Measurements from ENCODE around the gene GPC5.

GPC5 gene

DNA sequence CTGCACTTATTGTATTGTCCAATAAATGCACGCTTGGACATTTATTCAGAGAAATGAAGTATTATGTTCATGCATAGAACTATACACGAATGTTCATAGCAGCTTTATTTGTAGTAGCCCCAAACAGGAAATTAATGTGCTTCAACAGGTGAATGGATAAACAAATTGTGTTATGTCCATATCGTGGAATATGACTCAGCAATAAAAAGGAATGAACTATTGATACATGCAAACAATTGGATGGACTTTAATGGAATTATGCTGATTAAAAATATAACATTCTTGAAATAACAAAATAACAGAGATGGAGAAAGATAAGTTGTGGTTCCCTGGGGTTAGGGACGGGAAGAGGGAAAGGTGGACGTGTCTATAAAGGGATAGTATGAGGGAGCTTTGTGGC, 65.9 kb downstream of the GPC5 start:
- DNase-seq: no peak

DNA sequence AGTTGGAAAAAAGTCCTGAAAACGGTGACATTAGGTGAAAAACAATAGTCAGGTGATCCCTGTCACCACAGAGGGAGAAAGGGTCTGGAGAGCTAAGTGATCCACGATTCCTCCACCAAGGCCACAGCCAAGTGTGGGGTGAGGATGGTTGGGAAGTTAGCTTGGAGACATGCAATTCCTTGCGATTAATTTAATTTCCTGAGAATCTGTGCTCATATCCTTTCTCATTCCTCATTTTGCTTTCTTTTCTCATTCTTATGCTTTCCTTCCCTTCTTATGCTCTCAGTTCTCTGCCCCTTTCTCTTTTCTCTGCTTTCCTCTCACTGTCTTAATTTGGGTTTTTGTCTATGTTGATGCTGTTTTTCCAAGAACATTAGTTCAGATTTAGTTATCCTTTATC, 68.8 kb downstream of the GPC5 start:
- DNase-seq: no peak

DNA sequence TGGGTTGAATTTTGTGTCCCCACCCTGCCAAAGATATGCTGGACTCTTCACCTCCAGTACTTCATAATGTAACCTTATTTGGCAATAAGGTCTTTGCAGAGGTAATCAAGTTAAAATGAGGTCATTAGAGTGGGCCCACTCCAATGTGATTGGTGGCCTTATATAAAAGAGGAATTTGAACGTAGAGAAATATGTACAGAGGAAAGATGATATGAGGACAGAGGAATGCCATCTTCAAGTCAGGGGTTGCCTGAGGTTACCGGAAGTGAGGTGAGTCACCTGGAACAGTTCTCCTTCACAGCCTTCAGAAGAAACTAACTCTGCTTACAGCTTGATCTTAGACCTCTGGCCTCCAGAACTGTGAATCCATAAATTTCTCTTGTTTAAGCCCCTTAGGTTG, 69.9 kb downstream of the GPC5 start:
- no peak for DNase-seq

DNA sequence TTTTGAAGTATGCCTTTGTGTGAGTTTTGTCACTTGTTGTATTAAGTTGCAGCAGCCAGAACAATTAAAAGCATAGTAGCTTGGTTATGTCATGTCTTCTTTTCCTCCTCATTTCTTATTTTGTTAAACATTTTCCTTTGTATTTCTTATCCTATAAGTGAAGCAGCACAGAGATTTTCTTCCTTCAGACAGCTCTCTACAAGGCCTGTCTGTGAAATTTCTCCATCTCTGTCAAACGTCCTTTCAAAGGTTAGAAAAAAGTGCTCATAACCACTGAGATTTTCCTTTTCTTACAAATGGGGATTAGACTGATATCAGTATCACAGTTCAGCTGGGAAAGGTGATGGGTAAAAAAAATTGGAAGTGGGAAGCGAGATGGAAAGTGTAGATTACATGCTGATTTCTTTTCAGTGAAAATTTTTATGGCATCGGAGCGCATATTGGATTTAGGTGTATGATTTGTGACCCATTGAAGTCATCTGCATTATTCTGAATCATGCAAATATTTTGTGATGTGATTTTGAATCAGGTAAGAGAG, 71.7 kb downstream of the GPC5 start:
- DNase-seq: no peak

- DNase-seq: no peak
Observed at GRCh38 chr13:91470681-91471080, 72.3 kb downstream of the GPC5 start.

DNA sequence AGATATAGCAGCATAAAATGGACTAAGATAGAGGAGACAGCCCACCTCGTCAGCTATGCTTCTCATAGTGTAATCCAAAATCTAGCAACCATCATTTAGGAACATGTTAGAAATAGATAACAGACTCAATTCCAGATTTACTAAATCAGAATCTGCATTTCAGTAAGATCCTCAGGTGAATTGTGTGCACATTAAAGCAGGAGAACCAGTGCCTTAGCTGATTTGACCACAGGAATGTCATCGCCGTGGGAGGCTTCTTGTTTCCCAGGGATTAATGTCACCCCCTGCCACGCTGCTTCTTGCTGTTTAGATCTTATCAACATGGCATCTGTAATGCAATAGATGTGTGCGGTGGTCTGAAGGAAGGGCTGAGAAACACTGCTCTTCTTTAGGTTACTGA, 84.0 kb downstream of the GPC5 start:
- no peak for DNase-seq

DNA sequence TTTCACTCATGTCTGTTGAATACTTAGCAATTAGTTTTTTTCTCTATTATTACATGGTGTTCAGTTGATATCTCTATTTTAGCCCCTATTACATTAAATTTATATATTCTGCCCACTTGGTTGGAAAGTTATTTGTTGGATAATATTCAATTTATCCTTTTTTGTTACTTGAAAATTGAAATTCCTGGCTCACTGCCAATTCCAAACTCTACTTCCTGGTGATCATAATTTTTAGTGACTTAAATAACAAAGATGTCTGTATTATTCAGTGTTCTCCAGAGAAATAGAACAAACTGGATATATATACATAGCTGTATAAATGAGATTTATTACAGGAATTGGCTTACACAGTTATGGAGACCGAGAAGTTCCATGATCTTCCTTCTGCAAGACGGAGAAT, 93.6 kb downstream of the GPC5 start:
- no peak for DNase-seq

DNA sequence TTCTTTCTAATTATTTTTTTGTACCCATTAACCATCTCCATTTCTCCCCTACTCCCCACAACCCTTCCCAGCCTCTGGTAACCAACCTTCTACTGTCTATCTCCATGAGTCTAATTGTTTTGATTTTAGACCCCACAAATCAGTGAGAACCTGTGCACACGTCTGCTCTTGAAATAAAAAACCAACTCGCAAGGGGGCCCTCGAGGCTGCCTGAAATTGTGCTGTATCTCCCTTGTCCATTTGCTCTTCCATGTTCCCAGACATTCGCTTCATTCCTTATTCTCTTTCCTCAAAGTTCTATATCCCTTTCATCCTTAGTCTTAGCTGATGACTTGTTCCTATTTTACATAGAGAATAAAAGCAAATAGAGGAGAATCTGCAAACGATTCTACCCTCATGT, 95.0 kb downstream of the GPC5 start:
- DNase-seq: no peak

DNA sequence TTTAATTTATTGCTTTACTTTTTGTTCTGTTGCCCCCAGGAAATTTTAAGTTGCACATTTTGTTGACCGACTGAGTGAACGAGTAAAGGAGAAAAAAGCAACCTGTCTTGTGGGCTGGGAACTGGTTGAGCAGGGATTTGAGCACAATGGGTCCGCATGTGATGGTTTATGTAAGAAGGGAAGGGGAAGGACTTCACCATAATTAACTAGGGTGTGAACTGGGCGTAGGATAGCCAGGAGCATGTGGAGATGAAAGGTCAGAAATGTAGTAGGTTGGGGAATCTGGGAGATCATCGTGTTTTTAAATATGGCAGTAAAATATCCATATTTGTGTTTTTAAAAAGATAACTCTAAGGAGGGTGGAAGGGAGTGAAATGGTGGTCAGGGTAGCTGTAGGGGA, 99.9 kb downstream of the GPC5 start:
- no peak for DNase-seq

DNA sequence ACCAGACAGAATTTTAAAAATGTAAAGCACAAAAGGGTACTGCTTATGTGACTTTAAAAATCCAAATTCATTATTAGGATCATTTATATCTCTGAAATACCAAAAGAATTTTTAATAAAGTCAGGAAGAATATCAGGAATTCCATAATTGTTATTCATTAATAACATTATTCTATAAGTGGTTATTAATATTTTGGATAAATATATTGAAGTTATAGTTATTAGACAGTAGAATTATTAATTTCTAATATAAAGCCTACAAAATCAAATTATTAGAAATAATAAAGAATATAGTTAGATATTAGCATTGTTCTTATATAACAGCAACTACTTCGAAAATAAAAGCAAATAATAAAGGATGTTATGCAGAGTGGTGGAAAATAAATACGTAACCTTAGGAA, 105.8 kb downstream of the GPC5 start:
- DNase-seq: no peak

DNA sequence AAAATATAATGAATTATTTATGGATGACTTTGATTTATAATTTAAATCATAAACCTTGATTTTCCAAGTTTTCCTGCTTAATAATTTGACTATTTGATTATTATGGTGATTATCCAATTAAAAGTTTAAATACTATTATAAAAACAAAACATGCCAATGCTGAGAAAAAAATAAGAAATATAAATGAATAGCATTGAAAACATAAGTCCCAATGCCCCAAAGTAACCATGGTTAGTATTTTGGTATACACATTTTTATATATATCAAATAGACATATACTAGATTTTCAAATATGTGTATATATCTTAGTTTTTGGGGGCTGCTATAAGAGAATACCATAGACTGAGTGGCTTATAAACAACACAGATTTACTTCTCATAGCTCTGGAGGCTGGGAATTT, 108.3 kb downstream of the GPC5 start:
- no peak for DNase-seq

DNA sequence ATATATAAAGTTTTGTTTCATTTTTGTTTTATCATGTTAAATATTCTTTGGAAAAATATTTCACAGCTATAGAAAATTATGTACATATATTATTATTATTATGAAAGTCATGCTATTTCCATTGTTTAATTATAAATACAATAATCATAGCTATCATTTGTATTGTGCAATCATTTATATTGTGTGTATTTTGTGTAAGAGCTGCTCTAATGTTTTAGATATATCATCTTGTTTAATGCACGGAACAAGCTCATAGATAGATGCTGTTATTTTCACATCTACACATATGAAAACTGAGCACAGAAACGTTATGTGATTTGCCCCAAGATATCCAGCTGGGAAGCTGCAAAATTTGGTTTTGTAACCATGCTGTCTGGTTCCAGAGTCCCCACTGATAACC, 111.6 kb downstream of the GPC5 start:
- DNase-seq: no peak

- DNase-seq: no peak
Observed at GRCh38 chr13:91513790-91514189, 115.4 kb downstream of the GPC5 start.

DNA sequence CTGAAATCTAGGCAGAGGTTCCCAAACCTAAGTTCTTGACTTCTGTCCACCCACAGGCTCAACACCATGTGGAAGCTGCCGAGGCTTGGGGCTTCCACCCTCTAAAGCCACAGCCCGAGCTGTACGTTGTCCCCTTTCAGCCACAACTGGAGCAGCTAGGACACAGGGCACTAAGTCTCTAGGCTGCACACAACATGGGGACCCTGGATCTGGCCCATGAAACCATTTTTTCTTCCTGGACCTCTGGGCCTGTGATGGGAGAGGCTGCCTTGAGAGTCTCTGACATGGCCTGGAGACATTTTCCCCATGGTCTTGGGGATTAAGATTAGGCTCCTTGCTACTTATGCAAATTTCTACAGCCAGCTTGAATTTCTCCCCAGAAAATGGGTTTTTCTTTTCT, 118.4 kb downstream of the GPC5 start:
- DNase-seq: no peak

GRCh38 chr13:91520952-91521351, 122.5 kb downstream of the GPC5 start:
- DNase-seq: no peak

DNA sequence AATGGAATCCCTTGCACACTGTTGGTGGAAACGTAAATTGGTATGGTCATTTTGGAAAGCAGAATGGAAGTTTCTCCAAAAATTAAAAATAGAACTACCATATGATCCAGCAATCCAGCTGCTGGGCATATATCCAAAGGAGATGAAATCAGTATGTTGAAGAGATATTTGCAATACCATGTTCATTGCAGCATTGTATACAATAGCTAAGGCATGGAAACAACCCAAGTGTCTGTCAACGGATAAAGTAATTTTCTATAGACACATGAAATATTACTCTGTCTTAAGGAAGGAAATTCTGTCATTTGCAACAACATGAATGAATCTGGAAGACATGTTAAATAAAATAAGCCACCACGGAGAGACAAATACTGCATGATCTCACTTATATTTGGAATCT, 124.7 kb downstream of the GPC5 start:
- DNase-seq: no peak

DNA sequence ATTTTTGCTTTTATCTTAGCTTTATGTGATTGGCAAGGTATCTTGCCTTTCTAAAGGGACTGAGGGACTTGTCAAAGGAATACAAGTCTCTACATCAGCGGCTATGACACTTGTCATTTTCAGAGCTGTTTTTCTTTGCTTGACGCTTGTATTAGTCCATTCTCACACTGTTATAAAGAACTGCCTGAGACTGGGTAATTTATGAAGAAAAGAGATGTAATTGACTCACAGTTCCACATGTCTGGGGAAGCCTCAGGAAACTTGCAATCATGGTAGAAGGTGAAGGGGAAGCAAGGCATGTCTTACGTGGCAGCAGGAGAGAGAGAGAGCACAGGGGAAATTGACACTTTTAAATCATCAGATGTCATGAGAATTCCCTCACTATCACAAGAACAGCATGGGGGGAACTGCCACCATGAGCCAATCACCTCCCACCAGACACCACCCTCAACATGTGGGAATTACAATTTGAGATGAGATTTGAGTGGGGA, 128.2 kb downstream of the GPC5 start:
- no peak for DNase-seq

- DNase-seq: no peak
Observed at GRCh38 chr13:91529739-91530482, 131.5 kb downstream of the GPC5 start.

GRCh38 chr13:91531646-91532045, 133.2 kb downstream of the GPC5 start:
- no peak for DNase-seq

GRCh38 chr13:91533354-91533753, 134.9 kb downstream of the GPC5 start:
- DNase-seq: no peak

DNA sequence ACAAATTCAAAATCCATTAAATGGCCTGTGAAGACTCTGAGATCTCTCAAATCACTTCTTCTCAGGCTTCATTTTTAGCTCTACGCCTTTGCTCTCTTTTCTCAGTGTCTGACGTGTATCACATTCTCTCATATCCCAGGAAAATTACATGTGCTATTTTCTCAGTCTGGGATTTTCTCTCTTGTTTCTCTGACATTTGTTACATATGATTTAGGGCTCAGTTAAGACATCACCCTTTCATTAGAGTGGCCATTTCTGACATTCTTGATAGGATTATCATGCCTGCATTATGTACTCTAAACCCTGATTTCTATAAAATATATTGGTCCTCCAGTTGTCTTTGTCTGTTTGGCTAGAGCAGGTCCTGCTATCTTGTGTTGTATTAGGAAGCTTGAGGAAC, 136.6 kb downstream of the GPC5 start:
- no peak for DNase-seq

- no peak for DNase-seq
Observed at GRCh38 chr13:91537376-91537775, 139.0 kb downstream of the GPC5 start.

DNA sequence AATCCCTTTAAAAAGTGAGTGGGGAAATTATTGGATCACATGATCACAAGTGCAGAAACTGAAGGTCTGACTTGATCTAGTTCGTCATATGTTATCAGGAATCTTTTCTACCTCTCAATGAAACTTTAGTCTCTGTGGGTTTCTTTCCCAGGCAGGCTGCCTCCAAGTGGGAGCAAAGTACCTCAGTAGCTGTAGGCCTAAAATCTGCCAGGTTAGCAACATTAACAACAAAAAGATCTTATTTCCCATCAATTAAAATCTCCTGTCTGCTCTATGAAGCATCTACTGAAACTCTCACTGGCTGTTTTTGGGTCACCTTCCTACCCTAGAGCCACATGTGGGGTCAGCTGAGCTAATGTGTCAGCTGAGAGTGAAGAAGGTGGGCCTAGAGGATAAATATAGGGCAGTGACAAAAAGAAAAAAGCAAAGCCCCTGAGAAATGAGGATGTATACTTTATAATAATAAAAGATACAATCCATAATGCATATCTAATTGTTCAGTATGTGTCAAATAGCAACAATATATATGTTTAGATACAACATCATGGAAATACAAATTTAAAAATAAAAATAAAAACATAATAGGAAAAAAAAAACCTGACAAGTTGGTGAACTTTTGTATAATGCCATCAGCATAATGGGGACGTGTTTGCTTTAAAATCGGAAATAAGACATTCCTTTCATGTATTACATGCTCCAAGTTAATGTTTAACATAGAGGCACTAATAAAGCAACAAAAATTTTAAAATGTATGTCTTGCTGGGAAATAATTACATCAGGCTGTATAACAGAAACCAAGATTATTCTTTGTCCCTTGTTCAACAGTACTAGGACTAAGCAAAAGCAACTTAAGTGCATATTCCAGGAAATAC, 141.1 kb downstream of the GPC5 start:
- DNase-seq: no peak

DNA sequence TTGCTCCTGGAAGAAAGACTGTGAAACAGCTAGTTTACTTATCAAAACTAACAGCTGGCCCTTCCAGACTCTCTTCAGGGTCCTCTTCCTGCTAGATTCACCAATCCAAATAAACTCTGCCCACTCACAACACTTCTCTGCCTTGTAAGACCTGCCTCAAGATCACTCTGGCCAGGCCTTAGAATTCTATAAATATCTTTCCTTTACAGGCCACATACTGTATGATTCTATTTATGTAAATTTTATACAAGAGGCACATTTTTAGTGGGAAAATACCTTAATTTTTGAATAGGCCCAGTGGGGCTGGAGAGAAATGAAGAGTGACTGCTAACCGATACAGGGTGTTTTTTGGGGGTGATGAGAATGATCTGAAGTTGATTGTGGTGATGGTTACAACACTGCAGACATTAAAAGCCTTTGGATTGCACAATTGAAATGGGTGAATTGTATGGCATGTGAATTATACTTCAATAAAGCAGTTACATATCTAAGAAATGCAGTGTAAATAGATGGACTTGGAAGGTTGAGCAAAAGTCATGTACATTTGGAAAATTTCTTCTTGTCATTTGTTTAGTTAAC, 141.8 kb downstream of the GPC5 start:
- no peak for DNase-seq

Data from stimulated activated CD4-positive, alpha-beta T cell treated with anti-CD3 and anti-CD28 coated beads, Interleukin-15, amount 100 ng/mL, for 24 hours (primary cell).